Caco-2 (cell line): ENCODE results near the gene RRP15. TPM values are rescaled to one million over a fixed set of nuclear protein-coding genes. Genes with fewer than 3 reads are reported as not detected.

ENCODE experiments used
- BruUV-seq: library from RNA; stranded (reverse); fragments of 400-500 nt; replicated peaks from 2 replicates; lab custom pipeline; 2021; lab: Mats Ljungman, UMichigan
- CTCF ChIA-PET: fragments of 300-600 bp; sonication (Branson Sonifier 250); formaldehyde crosslinking; loops from one replicate; lab custom pipeline; 2022; ENCODE audit warnings: antibody characterized with exemption; lab: Charles Lee
- POLR2A ChIA-PET: fragments of 300-600 bp; sonication (Branson Sonifier 250); formaldehyde crosslinking; loops from one replicate; lab custom pipeline; 2022; ENCODE audit warnings: antibody characterized with exemption; lab: Charles Lee
- DNase-seq, 2 experiments: peaks; one replicate each; pipeline versions ENCODE4 v3.0.0 to v3.0.0-alpha.2; 2020 to 2022
- H3K27me3 ChIP-seq: replicated peaks from 2 replicates; pipeline ENCODE4 v1.6.0; 2011; ENCODE audit warnings: low read length; ENCODE audit not compliant: control insufficient read depth, insufficient read depth
- H3K36me3 ChIP-seq: 2 replicates; pipeline ENCODE4 v1.5.1; 2011; ENCODE audit warnings: low read length; ENCODE audit not compliant: control insufficient read depth, insufficient read depth
- H3K4me1 ChIP-seq: fragments of 250-450 bp; sonication (Bioruptor Pico); 2 replicates; pipeline ENCODE4 v1.5.1; 2020; ENCODE audit warnings: mild to moderate bottlenecking
- H3K4me3 ChIP-seq: 2 replicates; pipeline ENCODE4 v1.5.1; 2011; ENCODE audit warnings: low read depth, mild to moderate bottlenecking, control low read depth, low read length
- H3K9me3 ChIP-seq: fragments of 250-450 bp; sonication (Bioruptor Pico); 2 replicates; pipeline ENCODE4 v1.5.1; 2020; ENCODE audit warnings: mild to moderate bottlenecking, moderate library complexity
- H3K27ac Mint-ChIP-seq: one replicate; pipeline ENCODE4 v1.8.0; 2022; ENCODE audit warnings: mixed read lengths; ENCODE audit not compliant: unreplicated experiment
- H3K27me3 Mint-ChIP-seq: one replicate; pipeline ENCODE4 v1.8.0; 2022; ENCODE audit warnings: mixed read lengths; ENCODE audit not compliant: insufficient read depth, unreplicated experiment
- H3K36me3 Mint-ChIP-seq: one replicate; pipeline ENCODE4 v1.8.0; 2022; ENCODE audit warnings: mild to moderate bottlenecking, mixed read lengths; ENCODE audit not compliant: insufficient read depth, unreplicated experiment
- H3K4me1 Mint-ChIP-seq: one replicate; pipeline ENCODE4 v1.8.0; 2022; ENCODE audit warnings: low read depth, mixed read lengths; ENCODE audit not compliant: unreplicated experiment
- H3K4me3 Mint-ChIP-seq: one replicate; pipeline ENCODE4 v1.8.0; 2022; ENCODE audit warnings: mild to moderate bottlenecking, moderate library complexity, mixed read lengths; ENCODE audit not compliant: unreplicated experiment
- H3K9me3 Mint-ChIP-seq: one replicate; pipeline ENCODE4 v1.8.0; 2022; ENCODE audit warnings: mixed read lengths; ENCODE audit not compliant: unreplicated experiment
- CTCF ChIP-seq, 2 experiments: fragments of 200-600 bp in 1 of 2; IDR thresholded peaks; 1 replicate in 1 of 2; 2 replicates in 1 of 2; pipeline versions ENCODE4 v1.5.1 to v1.8.0; 2011 to 2022; ENCODE audit warnings: antibody characterized with exemption in 1 of 2, control low read depth in 1 of 2, inconsistent platforms in 1 of 2, low read depth in 1 of 2, low read length in 1 of 2, mild to moderate bottlenecking in 1 of 2, moderate library complexity in 1 of 2; ENCODE audit not compliant: insufficient read depth in 1 of 2, severe bottlenecking in 1 of 2, unreplicated experiment in 1 of 2
- intact Hi-C: fragments of 100-400 bp; cut with micrococcal nuclease; formaldehyde crosslinking; loops from one replicate; pipeline ENCODE4 v1.10.0; 2022; ENCODE audit not compliant: unreplicated experiment
- total RNA-seq: library from RNA; stranded (reverse); gene quantifications from 2 replicates; pipeline ENCODE4 v1.2.3, GENCODE V29; 2022

Gene RRP15
- total RNA-seq, 1 experiment from 2014 or later: 44.5 TPM

- POLR2A ChIA-PET: no interaction called here
- Histone ChIP-seq H3K9me3 (no peaks in the 10 kb centered on the region), H3K36me3 (no peaks in the 10 kb centered on the region), H3K4me3 (no peak overlapping the region), H3K27me3 (no peaks in the 10 kb centered on the region), H3K4me1 (peaks cover 16% of the 10 kb centered on the region)
- Mint-ChIP-seq H3K4me1 (peaks cover 24% of the 10 kb centered on the region), H3K4me3 (no peak overlapping the region), H3K27me3 (no peaks in the 10 kb centered on the region), H3K36me3 (peaks cover 36% of the 10 kb centered on the region), H3K9me3 (no peaks in the 10 kb centered on the region), H3K27ac (no peak overlapping the region)
- intact Hi-C loops: no loop called here
- CTCF ChIA-PET: no interaction called here
- BruUV-seq: no TSS peak
- no peak for TF ChIP-seq CTCF (IDR thresholded peaks at IDR 0.05; ENCODE audit: insufficient read depth in 1 of 2, low read depth in 1 of 2, low read length in 1 of 2, severe bottlenecking in 1 of 2, unreplicated experiment in 1 of 2)
- no peak for DNase-seq
These were observed 67.0 kb downstream of the RRP15 start for GRCh38 chr1:218352075-218352438.

- no peak for DNase-seq
- Mint-ChIP-seq H3K36me3 (peaks cover 33% of the 10 kb centered on the region), H3K27ac (no peak overlapping the region), H3K4me3 (no peak overlapping the region), H3K4me1 (peaks cover 24% of the 10 kb centered on the region), H3K9me3 (no peaks in the 10 kb centered on the region), H3K27me3 (no peaks in the 10 kb centered on the region)
- no peak for TF ChIP-seq CTCF (IDR thresholded peaks at IDR 0.05; ENCODE audit: insufficient read depth in 1 of 2, low read depth in 1 of 2, low read length in 1 of 2, severe bottlenecking in 1 of 2, unreplicated experiment in 1 of 2)
- no peaks in the 10 kb centered on the region for H3K27me3 ChIP-seq
- BruUV-seq: no TSS peak
- peaks cover 17% of the 10 kb centered on the region for H3K4me1 ChIP-seq
- no peaks in the 10 kb centered on the region for H3K36me3 ChIP-seq
- no peak overlapping the region for H3K4me3 ChIP-seq
- POLR2A ChIA-PET: no interaction called here
- no peaks in the 10 kb centered on the region for H3K9me3 ChIP-seq
- intact Hi-C loops: no loop called here
- CTCF ChIA-PET: interaction anchor here (1.1 kb wide), 1 partner anchor 8 kb away, joined by 3 read pairs; the partner anchor contains the start of gene TGFB2
These were observed 68.6 kb downstream of the RRP15 start for GRCh38 chr1:218353656-218354055.

- DNase-seq: no peak
- Mint-ChIP-seq H3K4me3 (no peak overlapping the region), H3K9me3 (no peaks in the 10 kb centered on the region), H3K4me1 (peaks cover 24% of the 10 kb centered on the region), H3K36me3 (peaks cover 29% of the 10 kb centered on the region), H3K27me3 (no peaks in the 10 kb centered on the region), H3K27ac (no peak overlapping the region)
- no peak for TF ChIP-seq CTCF (IDR thresholded peaks at IDR 0.05; ENCODE audit: insufficient read depth in 1 of 2, low read depth in 1 of 2, low read length in 1 of 2, severe bottlenecking in 1 of 2, unreplicated experiment in 1 of 2)
- intact Hi-C loops: no loop called here
- BruUV-seq: no TSS peak
- H3K36me3 ChIP-seq: no peaks in the 10 kb centered on the region
- H3K27me3 ChIP-seq: no peaks in the 10 kb centered on the region
- CTCF ChIA-PET: no interaction called here
- H3K9me3 ChIP-seq: no peaks in the 10 kb centered on the region
- peaks cover 22% of the 10 kb centered on the region for H3K4me1 ChIP-seq
- POLR2A ChIA-PET: no interaction called here
- H3K4me3 ChIP-seq: no peak overlapping the region
These were observed 70.2 kb downstream of the RRP15 start for GRCh38 chr1:218355278-218355677.
